HepG2 (cell line): ENCODE data around the gene TDG. TPM values are rescaled to one million over a fixed set of nuclear protein-coding genes. Genes with fewer than 3 reads are reported as not detected.
A peak's percentile ranks its signal among the peaks of the same experiment; 100 is the strongest.

ENCODE experiments used
- EED ChIP-seq: sonication (generic); formaldehyde crosslinking; IDR thresholded peaks from 2 replicates; pipeline ENCODE4 v1.5.0; 2020; ENCODE audit warnings: mild to moderate bottlenecking, missing genetic modification reagents
- ETS1 ChIP-seq: sonication (generic); formaldehyde crosslinking; IDR thresholded peaks from 2 replicates; pipeline ENCODE4 v1.4.0; 2020; ENCODE audit warnings: missing genetic modification reagents
- FOXA3 ChIP-seq: IDR thresholded peaks from 2 replicates; pipeline ENCODE4 v1.6.1; 2016; ENCODE audit warnings: missing genetic modification reagents, missing compliant biosample characterization
- GATAD1 ChIP-seq: IDR thresholded peaks from 2 replicates; pipeline ENCODE4 v1.6.1; 2016; ENCODE audit warnings: missing genetic modification reagents, missing compliant biosample characterization
- ISX ChIP-seq: sonication (generic); formaldehyde crosslinking; conservative IDR thresholded peaks from 2 replicates; pipeline ENCODE4 v1.5.0; 2020; ENCODE audit warnings: missing genetic modification reagents
- MEIS1 ChIP-seq: sonication (generic); formaldehyde crosslinking; IDR thresholded peaks from 2 replicates; pipeline ENCODE4 v1.9.0; 2021; ENCODE audit warnings: mild to moderate bottlenecking, missing genetic modification reagents, moderate library complexity, borderline replicate concordance
- NFE2L1 ChIP-seq: sonication (generic); formaldehyde crosslinking; IDR thresholded peaks from 2 replicates; pipeline ENCODE4 v1.4.0; 2020; ENCODE audit warnings: missing genetic modification reagents, mild to moderate bottlenecking, borderline replicate concordance
- NR2F6 ChIP-seq, 2 experiments: IDR thresholded peaks; 2 replicates each; pipeline ENCODE4 v1.6.1; 2016; ENCODE audit warnings: antibody characterized with exemption in 1 of 2, mild to moderate bottlenecking in 1 of 2
- PHF20 ChIP-seq: sonication (generic); formaldehyde crosslinking; IDR thresholded peaks from 2 replicates; pipeline ENCODE4 v1.5.0; 2020; ENCODE audit warnings: mild to moderate bottlenecking, missing genetic modification reagents
- PRMT3 ChIP-seq: sonication (generic); formaldehyde crosslinking; IDR thresholded peaks from 2 replicates; pipeline ENCODE4 v1.8.1; 2022; ENCODE audit warnings: low read depth, mild to moderate bottlenecking, moderate library complexity, missing genetic modification reagents, borderline replicate concordance
- RNF2 ChIP-seq: fragments of 450-650 bp; conservative IDR thresholded peaks from 2 replicates; pipeline ENCODE4 v1.6.1; 2016; ENCODE audit warnings: low read depth
- ZBTB42 ChIP-seq: sonication (generic); formaldehyde crosslinking; IDR thresholded peaks from 2 replicates; pipeline ENCODE4 v1.5.0; 2020; ENCODE audit warnings: mild to moderate bottlenecking, missing genetic modification reagents
- ZFX ChIP-seq: sonication (generic); formaldehyde crosslinking; IDR thresholded peaks from 2 replicates; pipeline ENCODE4 v1.4.0; 2020; ENCODE audit warnings: mild to moderate bottlenecking, low read depth, missing genetic modification reagents, moderate library complexity
- ZNF143 ChIP-seq: sonication (generic); formaldehyde crosslinking; IDR thresholded peaks from 2 replicates; pipeline ENCODE4 v1.4.0; 2020; ENCODE audit warnings: missing genetic modification reagents
- ZNF460 ChIP-seq: sonication (generic); formaldehyde crosslinking; IDR thresholded peaks from 2 replicates; pipeline ENCODE4 v1.5.1; 2020; ENCODE audit warnings: missing genetic modification reagents, mild to moderate bottlenecking, borderline replicate concordance
- ZNF609 ChIP-seq: sonication (generic); formaldehyde crosslinking; IDR thresholded peaks from 2 replicates; pipeline ENCODE4 v1.4.0; 2020; ENCODE audit warnings: mild to moderate bottlenecking, missing genetic modification reagents, borderline replicate concordance
- ZNF737 ChIP-seq: sonication (generic); formaldehyde crosslinking; IDR thresholded peaks from 2 replicates; pipeline ENCODE4 v1.5.0; 2020; ENCODE audit warnings: missing genetic modification reagents, mild to moderate bottlenecking, borderline replicate concordance
- ZNF782 ChIP-seq: sonication (generic); formaldehyde crosslinking; IDR thresholded peaks from 2 replicates; pipeline ENCODE4 v1.4.0; 2020; ENCODE audit warnings: missing genetic modification reagents, mild to moderate bottlenecking, borderline replicate concordance
- ZZZ3 ChIP-seq: sonication (generic); formaldehyde crosslinking; IDR thresholded peaks from 2 replicates; pipeline ENCODE4 v1.4.0; 2020; ENCODE audit warnings: missing genetic modification reagents, mild to moderate bottlenecking, borderline replicate concordance
- polyA plus RNA-seq, 8 experiments: library from polyadenylated mRNA; depleted of rRNA in 3 of 8; stranded (reverse) in 7 of 8; unstranded in 1 of 8; fragments of >200 nt; fragmentation: Illumina TruSeq in 4 of 8; extraction: Trizol in 4 of 8; gene quantifications; 2 replicates each; pipeline versions ENCODE4 v1.2.1 to v1.2.3, GENCODE V29; 2011 to 2016; ENCODE audit warnings: low read depth in 4 of 8, missing spikeins in 1 of 8, mixed read lengths in 1 of 8; ENCODE audit not compliant: insufficient read depth in 1 of 8
- total RNA-seq, 5 experiments: library from RNA; depleted of rRNA; stranded (reverse); fragments of >200 nt; fragmentation: Illumina TruSeq; extraction: Trizol; gene quantifications; 2 replicates each; pipeline ENCODE4 v1.2.3, GENCODE V29; 2016; ENCODE audit warnings: low read depth in 1 of 5
- TF ChIP-seq, protein P1 (sequence below): sonication (generic); formaldehyde crosslinking; conservative IDR thresholded peaks from 2 replicates; pipeline ENCODE4 v1.4.0; 2020; ENCODE audit warnings: mild to moderate bottlenecking, missing genetic modification reagents, moderate library complexity

Gene TDG
- total and polyA plus RNA-seq, 2 of the 13 experiments (the other 11 are each of a cell fraction or from before 2014, with no cell fraction given): 14.2 to 19.5 TPM

GRCh38 chr12:103930034-103930786 lies 35.5 kb upstream of the TDG start, which contains the start of gene HSP90B1 (continued):
- 0 out of 2 replicates have a peak, but pooled peaks have one; percentile 58 for TF ChIP-seq EED
- peak; percentile 17 for TF ChIP-seq FOXA3
- TF ChIP-seq ZNF737 (CRISPR knock-in tag): no peak
- peak; percentile 72 for TF ChIP-seq MEIS1 (CRISPR knock-in tag)
- no peak for TF ChIP-seq NFE2L1 (CRISPR knock-in tag)
- no peak; the same call in 1 of the 2 replicates for TF ChIP-seq ZNF143 (CRISPR knock-in tag)
- no peak for TF ChIP-seq PRMT3 (CRISPR knock-in tag)
- peak; percentile 75 for TF ChIP-seq GATAD1 (CRISPR knock-in tag)
- TF ChIP-seq, protein P1, sequence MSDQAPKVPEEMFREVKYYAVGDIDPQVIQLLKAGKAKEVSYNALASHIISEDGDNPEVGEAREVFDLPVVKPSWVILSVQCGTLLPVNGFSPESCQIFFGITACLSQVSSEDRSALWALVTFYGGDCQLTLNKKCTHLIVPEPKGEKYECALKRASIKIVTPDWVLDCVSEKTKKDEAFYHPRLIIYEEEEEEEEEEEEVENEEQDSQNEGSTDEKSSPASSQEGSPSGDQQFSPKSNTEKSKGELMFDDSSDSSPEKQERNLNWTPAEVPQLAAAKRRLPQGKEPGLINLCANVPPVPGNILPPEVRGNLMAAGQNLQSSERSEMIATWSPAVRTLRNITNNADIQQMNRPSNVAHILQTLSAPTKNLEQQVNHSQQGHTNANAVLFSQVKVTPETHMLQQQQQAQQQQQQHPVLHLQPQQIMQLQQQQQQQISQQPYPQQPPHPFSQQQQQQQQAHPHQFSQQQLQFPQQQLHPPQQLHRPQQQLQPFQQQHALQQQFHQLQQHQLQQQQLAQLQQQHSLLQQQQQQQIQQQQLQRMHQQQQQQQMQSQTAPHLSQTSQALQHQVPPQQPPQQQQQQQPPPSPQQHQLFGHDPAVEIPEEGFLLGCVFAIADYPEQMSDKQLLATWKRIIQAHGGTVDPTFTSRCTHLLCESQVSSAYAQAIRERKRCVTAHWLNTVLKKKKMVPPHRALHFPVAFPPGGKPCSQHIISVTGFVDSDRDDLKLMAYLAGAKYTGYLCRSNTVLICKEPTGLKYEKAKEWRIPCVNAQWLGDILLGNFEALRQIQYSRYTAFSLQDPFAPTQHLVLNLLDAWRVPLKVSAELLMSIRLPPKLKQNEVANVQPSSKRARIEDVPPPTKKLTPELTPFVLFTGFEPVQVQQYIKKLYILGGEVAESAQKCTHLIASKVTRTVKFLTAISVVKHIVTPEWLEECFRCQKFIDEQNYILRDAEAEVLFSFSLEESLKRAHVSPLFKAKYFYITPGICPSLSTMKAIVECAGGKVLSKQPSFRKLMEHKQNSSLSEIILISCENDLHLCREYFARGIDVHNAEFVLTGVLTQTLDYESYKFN: no peak; the same call in 1 of the 2 replicates
- peak; percentile 48; the same call in 1 of the 2 replicates for TF ChIP-seq NR2F6 (IDR thresholded peaks at IDR 0.05)
- TF ChIP-seq NR2F6 (CRISPR knock-in tag; IDR thresholded peaks at IDR 0.05): peak; percentile 44; the same call in 1 of the 2 replicates
- TF ChIP-seq ZNF782: no peak; the same call in 1 of the 2 replicates
- TF ChIP-seq ZNF609 (CRISPR knock-in tag): no peak; the same call in 1 of the 2 replicates
- no peak for TF ChIP-seq ZNF460
- TF ChIP-seq ZZZ3: 0 out of 2 replicates have a peak, but pooled peaks have one; percentile 41
- TF ChIP-seq PHF20 (CRISPR knock-in tag): peak; percentile 43; the same call in 1 of the 2 replicates
- peak; percentile 83 for TF ChIP-seq ZFX
- no peak for TF ChIP-seq ETS1 (CRISPR knock-in tag)
- no peak for TF ChIP-seq ZBTB42
- TF ChIP-seq RNF2: peak; percentile 87
- peak; percentile 77; the same call in 1 of the 2 replicates for TF ChIP-seq ISX (CRISPR knock-in tag)
